ENCODE results near the gene CHRM2. TPM values are rescaled to one million over a fixed set of nuclear protein-coding genes. Genes with fewer than 3 reads are reported as not detected.

The CHRM2 gene
- total RNA-seq, 5 donors from 2014 or later (not counting 1 experiment from before 2014, with no cell fraction given), result 0.09 to 0.10 TPM; not detected in 3

- Mint-ChIP-seq H3K4me3 (no peak overlapping the region), H3K36me3 (no peaks in the 10 kb centered on the region), H3K27ac (no peak overlapping the region), H3K27me3 (no peaks in the 10 kb centered on the region), H3K4me1 (no peaks in the 10 kb centered on the region), H3K9me3 (peaks cover 0 to 8% (median 2%) of the 10 kb centered on the region in 3 donors)
- ATAC-seq (replicated peaks in 1 of 4), result no peak
- WGBS (ENCODE audit: insufficient coverage), result 50% methylated on average over 1 of the region's 1 CpG
- no peaks in the 10 kb centered on the region for H3K27me3 ChIP-seq (replicated peaks in 1 of 2; ENCODE audit: control insufficient read depth in 2 of 2, extremely low read depth in 1 of 2, insufficient read depth in 2 of 2, low read length in 1 of 2)
- no peaks in the 10 kb centered on the region for H3K36me3 ChIP-seq (ENCODE audit: control insufficient read depth in 2 of 2, extremely low read depth in 1 of 2, insufficient read depth in 1 of 2, low read length in 1 of 2)
- CTCF ChIA-PET, result no interaction called here
- H3K27ac ChIP-seq (ENCODE audit: low read length), result no peak overlapping the region
- no peaks in the 10 kb centered on the region for H3K9me3 ChIP-seq
- POLR2A ChIA-PET, result no interaction called here
- no peak overlapping the region for H3K4me3 ChIP-seq (ENCODE audit: control insufficient read depth in 1 of 2, extremely low read depth in 1 of 2, low read length in 1 of 2)
- DNase-seq, result no peak
- H3K4me1 ChIP-seq (ENCODE audit: control insufficient read depth in 1 of 2, extremely low read depth in 1 of 2, insufficient read depth in 2 of 2, low read length in 2 of 2), result no peaks in the 10 kb centered on the region
Observed at GRCh38 chr7:136964347-136964746, 95.9 kb downstream of the CHRM2 start.

DNA sequence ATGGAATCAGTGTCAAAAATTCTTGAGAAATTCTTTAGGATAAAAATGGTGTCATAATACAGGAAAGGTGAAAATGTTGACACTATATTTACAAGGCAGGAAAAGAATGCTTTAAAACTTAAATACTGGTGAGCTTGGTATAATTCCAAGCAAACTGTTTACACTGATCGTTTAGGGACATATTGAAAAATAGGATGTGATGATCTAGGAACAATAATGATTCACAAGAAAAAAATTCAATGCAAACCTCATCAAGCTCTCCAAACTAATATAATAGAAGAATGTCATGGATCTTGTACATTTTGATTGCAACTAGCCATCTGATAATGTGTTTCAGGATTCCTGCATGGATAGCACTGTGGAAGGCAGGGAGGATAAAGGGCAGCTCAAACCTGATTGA is 98.4 kb downstream of the CHRM2 start:
- Histone ChIP-seq H3K36me3 (ENCODE audit: control insufficient read depth in 2 of 2, extremely low read depth in 1 of 2, insufficient read depth in 1 of 2, low read length in 1 of 2) (no peaks in the 10 kb centered on the region), H3K4me3 (ENCODE audit: control insufficient read depth in 1 of 2, extremely low read depth in 1 of 2, low read length in 1 of 2) (no peak overlapping the region), H3K4me1 (ENCODE audit: control insufficient read depth in 1 of 2, extremely low read depth in 1 of 2, insufficient read depth in 2 of 2, low read length in 2 of 2) (no peaks in the 10 kb centered on the region), H3K27ac (ENCODE audit: low read length) (no peak overlapping the region), H3K27me3 (replicated peaks in 1 of 2; ENCODE audit: control insufficient read depth in 2 of 2, extremely low read depth in 1 of 2, insufficient read depth in 2 of 2, low read length in 1 of 2) (no peaks in the 10 kb centered on the region), H3K9me3 (no peaks in the 10 kb centered on the region)
- Mint-ChIP-seq H3K4me1 (no peaks in the 10 kb centered on the region), H3K36me3 (no peaks in the 10 kb centered on the region), H3K4me3 (no peak overlapping the region), H3K27me3 (no peaks in the 10 kb centered on the region), H3K27ac (no peak overlapping the region), H3K9me3 (peaks cover 0 to 14% (median 8%) of the 10 kb centered on the region in 3 donors)
- ATAC-seq (replicated peaks in 1 of 4) (no peak), DNase-seq (no peak)
- ChIA-PET CTCF (no interaction called here), POLR2A (no interaction called here)
- WGBS (ENCODE audit: insufficient coverage), result no CpG with 5 or more reads among the region's 1 CpG

DNA sequence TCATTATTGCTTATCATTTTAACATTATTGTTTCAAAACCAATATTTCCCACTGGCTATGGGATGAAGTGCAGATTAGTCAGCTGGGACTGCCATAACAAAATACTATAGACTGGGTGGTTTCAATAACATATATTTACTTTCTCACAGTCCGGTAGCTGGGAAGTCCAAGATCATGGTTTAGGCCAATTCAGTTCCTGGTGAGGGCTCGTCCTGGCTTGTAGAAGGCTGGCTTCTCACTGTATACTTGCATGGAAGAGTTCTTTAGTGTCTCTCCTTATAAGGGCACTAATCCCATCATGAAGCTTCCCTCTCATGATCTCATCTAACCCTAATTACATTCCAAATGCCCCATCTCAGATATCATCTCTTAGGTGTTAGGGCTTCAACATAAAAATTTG is 101.3 kb downstream of the CHRM2 start:
- Histone ChIP-seq H3K4me3 (ENCODE audit: control insufficient read depth in 1 of 2, extremely low read depth in 1 of 2, low read length in 1 of 2) (no peak overlapping the region), H3K4me1 (ENCODE audit: control insufficient read depth in 1 of 2, extremely low read depth in 1 of 2, insufficient read depth in 2 of 2, low read length in 2 of 2) (no peaks in the 10 kb centered on the region), H3K27ac (ENCODE audit: low read length) (no peak overlapping the region), H3K36me3 (ENCODE audit: control insufficient read depth in 2 of 2, extremely low read depth in 1 of 2, insufficient read depth in 1 of 2, low read length in 1 of 2) (no peaks in the 10 kb centered on the region), H3K9me3 (no peaks in the 10 kb centered on the region), H3K27me3 (replicated peaks in 1 of 2; ENCODE audit: control insufficient read depth in 2 of 2, extremely low read depth in 1 of 2, insufficient read depth in 2 of 2, low read length in 1 of 2) (no peaks in the 10 kb centered on the region)
- no CpG with 5 or more reads among the region's 2 CpGs for WGBS (ENCODE audit: insufficient coverage)
- DNase-seq (no peak), ATAC-seq (replicated peaks in 1 of 4) (no peak)
- Mint-ChIP-seq H3K4me3 (no peak overlapping the region), H3K9me3 (peaks cover 4 to 16% (median 16%) of the 10 kb centered on the region in 3 donors), H3K4me1 (no peaks in the 10 kb centered on the region), H3K27me3 (no peaks in the 10 kb centered on the region), H3K36me3 (no peaks in the 10 kb centered on the region), H3K27ac (no peak overlapping the region)
- POLR2A ChIA-PET, result no interaction called here
- CTCF ChIA-PET, result no interaction called here

- Histone ChIP-seq H3K9me3 (no peaks in the 10 kb centered on the region), H3K27me3 (replicated peaks in 1 of 2; ENCODE audit: control insufficient read depth in 2 of 2, extremely low read depth in 1 of 2, insufficient read depth in 2 of 2, low read length in 1 of 2) (no peaks in the 10 kb centered on the region), H3K4me1 (ENCODE audit: control insufficient read depth in 1 of 2, extremely low read depth in 1 of 2, insufficient read depth in 2 of 2, low read length in 2 of 2) (no peaks in the 10 kb centered on the region), H3K36me3 (ENCODE audit: control insufficient read depth in 2 of 2, extremely low read depth in 1 of 2, insufficient read depth in 1 of 2, low read length in 1 of 2) (no peaks in the 10 kb centered on the region), H3K4me3 (ENCODE audit: control insufficient read depth in 1 of 2, extremely low read depth in 1 of 2, low read length in 1 of 2) (no peak overlapping the region), H3K27ac (ENCODE audit: low read length) (no peak overlapping the region)
- ATAC-seq (replicated peaks in 1 of 4) (no peak), DNase-seq (no peak)
- WGBS (ENCODE audit: insufficient coverage), result no CpG with 5 or more reads among the region's 2 CpGs
- H3K4me3 Mint-ChIP-seq, result no peak overlapping the region
- POLR2A ChIA-PET, result interaction anchor here in 1 of 2 donors (0.7 kb wide), 1 partner anchor 119 kb away, joined by 3 read pairs; no protein-coding TSS in a partner anchor
- H3K27me3 Mint-ChIP-seq, result no peaks in the 10 kb centered on the region
- H3K9me3 Mint-ChIP-seq, result peaks cover 6 to 21% (median 16%) of the 10 kb centered on the region in 3 donors
- no peaks in the 10 kb centered on the region for H3K36me3 Mint-ChIP-seq
- H3K4me1 Mint-ChIP-seq, result no peaks in the 10 kb centered on the region
- H3K27ac Mint-ChIP-seq, result no peak overlapping the region
- CTCF ChIA-PET, result no interaction called here
Observed at GRCh38 chr7:136971776-136972175, 103.3 kb downstream of the CHRM2 start.

- H3K4me3 ChIP-seq (ENCODE audit: control insufficient read depth in 1 of 2, extremely low read depth in 1 of 2, low read length in 1 of 2), result no peak overlapping the region
- no peaks in the 10 kb centered on the region for H3K27me3 Mint-ChIP-seq
- H3K9me3 ChIP-seq, result no peaks in the 10 kb centered on the region
- H3K27me3 ChIP-seq (replicated peaks in 1 of 2; ENCODE audit: control insufficient read depth in 2 of 2, extremely low read depth in 1 of 2, insufficient read depth in 2 of 2, low read length in 1 of 2), result no peaks in the 10 kb centered on the region
- no peaks in the 10 kb centered on the region for H3K36me3 Mint-ChIP-seq
- H3K27ac Mint-ChIP-seq, result no peak overlapping the region
- H3K9me3 Mint-ChIP-seq, result peaks cover 9 to 12% (median 12%) of the 10 kb centered on the region in 3 donors
- H3K4me1 ChIP-seq (ENCODE audit: control insufficient read depth in 1 of 2, extremely low read depth in 1 of 2, insufficient read depth in 2 of 2, low read length in 2 of 2), result no peaks in the 10 kb centered on the region
- ATAC-seq (replicated peaks in 1 of 4) (no peak), DNase-seq (no peak)
- no peaks in the 10 kb centered on the region for H3K4me1 Mint-ChIP-seq
- no peak overlapping the region for H3K4me3 Mint-ChIP-seq
- CTCF ChIA-PET, result no interaction called here
- POLR2A ChIA-PET, result no interaction called here
- WGBS (ENCODE audit: insufficient coverage), result no CpG with 5 or more reads among the region's 2 CpGs
- H3K27ac ChIP-seq (ENCODE audit: low read length), result no peak overlapping the region
- H3K36me3 ChIP-seq (ENCODE audit: control insufficient read depth in 2 of 2, extremely low read depth in 1 of 2, insufficient read depth in 1 of 2, low read length in 1 of 2), result no peaks in the 10 kb centered on the region
Observed at GRCh38 chr7:136976504-136977251, 108.2 kb downstream of the CHRM2 start.

DNA sequence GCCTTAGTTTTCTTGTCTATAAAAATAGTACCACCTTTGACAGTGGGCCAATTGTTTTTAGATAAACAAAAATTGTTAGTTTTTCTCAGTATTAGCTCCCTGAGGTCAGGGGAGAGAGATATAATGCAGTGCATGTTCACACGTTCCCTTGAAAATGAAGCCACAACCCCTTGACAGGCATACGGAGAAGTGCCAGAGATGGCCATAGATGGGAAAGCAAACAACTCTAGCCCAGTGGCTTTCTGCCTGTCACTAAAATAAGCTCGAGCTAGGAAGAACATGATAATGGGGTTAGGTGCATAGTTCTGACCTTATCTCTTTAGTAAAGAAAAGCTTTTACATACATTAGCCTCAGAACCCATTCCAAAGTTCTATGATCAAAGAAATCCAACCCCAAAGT is 124.9 kb downstream of the CHRM2 start:
- Histone ChIP-seq H3K36me3 (ENCODE audit: control insufficient read depth in 2 of 2, extremely low read depth in 1 of 2, insufficient read depth in 1 of 2, low read length in 1 of 2) (no peaks in the 10 kb centered on the region), H3K27me3 (replicated peaks in 1 of 2; ENCODE audit: control insufficient read depth in 2 of 2, extremely low read depth in 1 of 2, insufficient read depth in 2 of 2, low read length in 1 of 2) (no peaks in the 10 kb centered on the region), H3K9me3 (no peaks in the 10 kb centered on the region), H3K4me3 (ENCODE audit: control insufficient read depth in 1 of 2, extremely low read depth in 1 of 2, low read length in 1 of 2) (no peak overlapping the region), H3K4me1 (ENCODE audit: control insufficient read depth in 1 of 2, extremely low read depth in 1 of 2, insufficient read depth in 2 of 2, low read length in 2 of 2) (no peaks in the 10 kb centered on the region), H3K27ac (ENCODE audit: low read length) (no peak overlapping the region)
- Mint-ChIP-seq H3K36me3 (no peaks in the 10 kb centered on the region), H3K27ac (no peak overlapping the region), H3K9me3 (peaks cover 14 to 28% (median 19%) of the 10 kb centered on the region in 3 donors), H3K27me3 (no peaks in the 10 kb centered on the region), H3K4me3 (no peak overlapping the region), H3K4me1 (no peaks in the 10 kb centered on the region)
- ATAC-seq (replicated peaks in 1 of 4) (no peak), DNase-seq (no peak)
- ChIA-PET CTCF (interaction anchor here in 1 of 2 donors (0.5 kb wide), 1 partner anchor 1445 kb away, joined by 5 read pairs; no protein-coding TSS in a partner anchor), POLR2A (no interaction called here)
- WGBS (ENCODE audit: insufficient coverage), result no CpG with 5 or more reads among the region's 3 CpGs

Measured in T-cell (primary cell).